Measurements from ENCODE around the gene CCDC7. TPM values are rescaled to one million over a fixed set of nuclear protein-coding genes. Genes with fewer than 3 reads are reported as not detected.

CCDC7 gene
- total RNA-seq, 4 donors from 2014 or later, result 2.4 to 12.5 (median 10.5) TPM

DNA sequence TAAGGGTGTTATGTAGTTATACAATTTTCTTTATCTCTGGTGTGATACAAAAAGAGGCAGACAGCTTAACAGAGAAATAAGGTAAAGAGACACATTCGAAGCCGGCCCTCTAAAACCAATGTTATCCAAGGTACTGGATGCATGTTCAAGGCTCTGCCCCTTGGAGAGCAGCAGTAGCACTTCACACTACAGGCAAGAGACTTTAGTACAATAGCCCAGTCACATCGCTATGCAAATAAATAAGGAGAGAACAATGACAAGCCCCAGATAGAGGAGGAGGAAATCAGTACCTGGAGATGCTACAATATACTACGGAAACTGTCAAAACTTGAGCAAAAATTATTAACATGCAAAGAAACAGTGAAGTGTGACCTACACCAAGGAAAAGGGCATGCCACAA lies 401.0 kb downstream of the CCDC7 start:
- intact Hi-C loops (cut with DNase I; ENCODE audit: low total_unique reads), result no loop called here
- TF ChIP-seq, protein P1, sequence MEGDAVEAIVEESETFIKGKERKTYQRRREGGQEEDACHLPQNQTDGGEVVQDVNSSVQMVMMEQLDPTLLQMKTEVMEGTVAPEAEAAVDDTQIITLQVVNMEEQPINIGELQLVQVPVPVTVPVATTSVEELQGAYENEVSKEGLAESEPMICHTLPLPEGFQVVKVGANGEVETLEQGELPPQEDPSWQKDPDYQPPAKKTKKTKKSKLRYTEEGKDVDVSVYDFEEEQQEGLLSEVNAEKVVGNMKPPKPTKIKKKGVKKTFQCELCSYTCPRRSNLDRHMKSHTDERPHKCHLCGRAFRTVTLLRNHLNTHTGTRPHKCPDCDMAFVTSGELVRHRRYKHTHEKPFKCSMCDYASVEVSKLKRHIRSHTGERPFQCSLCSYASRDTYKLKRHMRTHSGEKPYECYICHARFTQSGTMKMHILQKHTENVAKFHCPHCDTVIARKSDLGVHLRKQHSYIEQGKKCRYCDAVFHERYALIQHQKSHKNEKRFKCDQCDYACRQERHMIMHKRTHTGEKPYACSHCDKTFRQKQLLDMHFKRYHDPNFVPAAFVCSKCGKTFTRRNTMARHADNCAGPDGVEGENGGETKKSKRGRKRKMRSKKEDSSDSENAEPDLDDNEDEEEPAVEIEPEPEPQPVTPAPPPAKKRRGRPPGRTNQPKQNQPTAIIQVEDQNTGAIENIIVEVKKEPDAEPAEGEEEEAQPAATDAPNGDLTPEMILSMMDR (IDR thresholded peaks at IDR 0.05), result no peak
- 92 to 93% methylated on average over 4 of the region's 4 CpGs for WGBS, 2 donors
- no peak for DNase-seq (ENCODE audit: low spot score in 2 of 2)
- no peak overlapping the region for H3K4me3 ChIP-seq (ENCODE audit: low read depth, poor library complexity, severe bottlenecking)

DNA sequence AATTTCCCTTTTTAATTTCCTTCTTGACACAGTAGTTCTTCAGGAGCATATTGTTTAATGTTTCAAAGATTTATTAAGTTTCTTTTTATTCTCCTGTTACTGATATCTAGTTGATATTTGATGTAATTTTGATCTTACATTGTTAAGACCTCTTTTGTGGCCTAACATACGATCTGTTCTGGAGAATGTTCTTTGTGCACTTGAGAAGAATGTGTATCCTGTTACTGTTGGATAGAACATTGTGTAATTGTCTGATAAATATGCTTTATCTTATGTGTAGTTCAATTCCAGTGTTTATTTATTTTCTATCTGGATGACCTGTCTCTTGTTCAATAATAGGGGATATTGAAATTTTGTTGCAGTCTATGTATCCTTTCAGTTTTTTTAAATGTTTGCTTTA lies 405.4 kb downstream of the CCDC7 start:
- no peak overlapping the region for H3K4me3 ChIP-seq (ENCODE audit: low read depth, poor library complexity, severe bottlenecking)
- intact Hi-C loops (cut with DNase I; ENCODE audit: low total_unique reads), result no loop called here
- TF ChIP-seq POLR2A (IDR thresholded peaks at IDR 0.05), result no peak
- TF ChIP-seq, protein P1 (IDR thresholded peaks at IDR 0.05), result no peak
- DNase-seq (ENCODE audit: low spot score in 2 of 2), result no peak
- WGBS, 2 donors, result 0% methylated on average over 1 of the region's 1 CpG

DNA sequence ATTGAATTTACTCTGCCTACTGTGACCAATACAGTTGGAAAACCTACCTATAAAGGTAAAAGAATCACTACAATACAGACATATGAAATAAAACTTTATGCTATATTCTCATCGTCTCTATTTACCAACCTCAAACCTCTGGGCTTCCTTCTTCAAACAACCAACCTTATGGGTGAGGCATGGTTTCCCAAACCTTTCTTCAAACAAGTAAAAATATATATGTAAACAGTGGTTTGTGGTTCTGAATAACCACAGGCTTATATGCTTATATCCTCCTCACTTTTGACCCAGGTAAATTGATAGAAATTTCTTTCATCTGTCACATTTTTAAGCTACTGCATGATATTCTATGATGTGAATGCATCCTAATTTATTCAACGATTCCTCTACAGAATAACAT lies 408.5 kb downstream of the CCDC7 start:
- TF ChIP-seq, protein P1 (IDR thresholded peaks at IDR 0.05), result no peak
- no peak for TF ChIP-seq POLR2A (IDR thresholded peaks at IDR 0.05)
- intact Hi-C loops (cut with DNase I; ENCODE audit: low total_unique reads), result no loop called here
- WGBS, 2 donors, result 89 to 96% methylated on average over 2 of the region's 2 CpGs
- H3K4me3 ChIP-seq (ENCODE audit: low read depth, poor library complexity, severe bottlenecking), result no peak overlapping the region
- DNase-seq (ENCODE audit: low spot score in 2 of 2), result no peak

DNA sequence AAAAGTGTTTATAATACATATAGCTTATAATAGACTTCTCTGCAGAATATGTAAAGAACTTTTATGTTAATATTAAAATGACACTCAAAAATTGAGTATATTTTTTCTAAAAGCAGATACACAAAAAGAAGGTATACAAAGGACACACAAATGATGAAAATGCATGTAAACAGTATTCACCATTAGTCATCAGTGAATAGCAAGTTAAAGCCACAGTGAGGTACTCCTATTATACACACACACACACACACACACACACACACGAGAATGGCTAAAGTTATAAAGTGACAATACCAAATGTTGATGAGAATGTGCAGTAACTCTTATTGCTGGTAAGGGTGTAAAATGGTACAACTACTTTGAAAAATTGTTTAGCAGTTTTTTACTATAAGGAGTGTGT lies 419.2 kb downstream of the CCDC7 start:
- whole genome bisulfite sequencing, 2 donors, result 68 to 96% methylated on average over 1 of the region's 1 CpG
- no peak for DNase-seq (ENCODE audit: low spot score in 2 of 2)
- intact Hi-C loops (cut with DNase I; ENCODE audit: low total_unique reads), result no loop called here
- no peak overlapping the region for H3K4me3 ChIP-seq (ENCODE audit: low read depth, poor library complexity, severe bottlenecking)
- TF ChIP-seq POLR2A (IDR thresholded peaks at IDR 0.05), result no peak
- TF ChIP-seq, protein P1 (IDR thresholded peaks at IDR 0.05), result no peak

DNA sequence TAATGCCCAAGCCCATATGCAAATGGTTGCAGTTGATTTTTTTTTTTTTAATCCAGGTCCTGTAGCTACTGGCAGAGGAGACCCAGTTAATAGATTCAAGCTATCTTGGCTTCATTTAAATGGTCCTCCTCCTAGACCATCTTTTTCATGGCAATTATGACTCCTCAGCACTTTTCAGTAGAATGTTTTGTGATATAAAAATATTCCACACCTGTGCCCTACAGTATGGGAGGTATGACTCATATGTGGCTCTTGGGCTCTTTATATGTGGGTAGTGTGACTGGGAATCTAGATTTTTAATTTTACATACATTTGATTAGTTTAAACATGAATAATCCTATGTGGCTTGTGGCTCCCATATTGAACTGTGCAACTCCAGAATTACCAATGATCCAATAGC lies 432.0 kb downstream of the CCDC7 start:
- DNase-seq (ENCODE audit: low spot score in 2 of 2), result no peak
- H3K4me3 ChIP-seq (ENCODE audit: low read depth, poor library complexity, severe bottlenecking), result no peak overlapping the region
- intact Hi-C loops (cut with DNase I; ENCODE audit: low total_unique reads), result no loop called here
- TF ChIP-seq, protein P1 (IDR thresholded peaks at IDR 0.05), result no peak
- no peak for TF ChIP-seq POLR2A (IDR thresholded peaks at IDR 0.05)

DNA sequence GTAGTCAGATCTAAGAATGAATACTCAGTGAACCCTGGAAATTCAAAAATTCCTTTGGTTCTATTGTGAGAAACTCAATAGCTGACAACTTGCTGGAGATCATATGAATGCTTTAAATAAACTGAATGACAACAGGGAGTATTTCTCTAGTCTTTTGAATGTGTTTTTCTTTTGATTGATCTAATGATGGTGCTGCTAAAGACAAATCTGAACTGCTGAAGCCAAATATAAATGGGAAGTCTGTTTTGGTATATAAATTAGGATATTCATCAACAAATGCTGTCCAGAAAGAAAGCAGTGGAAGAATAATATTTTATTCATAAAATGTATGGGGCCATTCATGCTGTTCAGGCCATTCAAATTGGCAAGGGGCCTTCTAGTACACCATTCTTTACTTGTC lies 432.7 kb downstream of the CCDC7 start:
- no peak overlapping the region for H3K4me3 ChIP-seq (ENCODE audit: low read depth, poor library complexity, severe bottlenecking)
- intact Hi-C loops (cut with DNase I; ENCODE audit: low total_unique reads), result no loop called here
- DNase-seq (ENCODE audit: low spot score in 2 of 2), result no peak
- no peak for TF ChIP-seq POLR2A (IDR thresholded peaks at IDR 0.05)
- TF ChIP-seq, protein P1 (IDR thresholded peaks at IDR 0.05), result no peak
